HG03045 (cell line): ENCODE results near the gene ERC2.

Experiments
- ATAC-seq: cut with Tn5 transposase; IDR thresholded peaks from one replicate; pipeline ENCODE4 v1.9.1; 2021; ENCODE audit warnings: mild to moderate bottlenecking, moderate library complexity; ENCODE audit not compliant: unreplicated experiment

The ERC2 gene

GRCh38 chr3:55955891-55956477 lies 512.3 kb downstream of the ERC2 start:
- ATAC-seq: no peak

- ATAC-seq: no peak
Observed at GRCh38 chr3:55951388-55951787, 516.9 kb downstream of the ERC2 start.

DNA sequence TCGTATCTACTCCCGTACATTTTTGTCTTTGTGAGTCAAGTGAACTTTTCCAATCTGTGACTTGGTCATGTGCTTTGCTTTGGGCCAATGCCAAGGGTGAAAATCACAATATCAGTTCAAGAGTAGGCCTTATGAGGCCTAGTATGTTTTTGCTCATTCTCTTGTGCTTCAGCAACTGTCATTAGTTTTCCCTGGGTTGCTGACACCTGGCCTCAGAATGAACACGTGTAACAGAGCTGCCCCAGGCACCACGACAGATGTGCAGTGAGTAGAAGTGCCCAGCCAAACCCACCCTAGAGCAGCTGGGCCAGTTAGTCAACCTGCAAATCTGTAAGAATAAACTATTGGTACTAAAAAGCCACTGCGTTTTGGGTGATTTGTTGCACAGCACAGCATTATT lies 520.9 kb downstream of the ERC2 start:
- ATAC-seq: no peak

- no peak for ATAC-seq
Observed at GRCh38 chr3:55946574-55947160, 521.6 kb downstream of the ERC2 start.

DNA sequence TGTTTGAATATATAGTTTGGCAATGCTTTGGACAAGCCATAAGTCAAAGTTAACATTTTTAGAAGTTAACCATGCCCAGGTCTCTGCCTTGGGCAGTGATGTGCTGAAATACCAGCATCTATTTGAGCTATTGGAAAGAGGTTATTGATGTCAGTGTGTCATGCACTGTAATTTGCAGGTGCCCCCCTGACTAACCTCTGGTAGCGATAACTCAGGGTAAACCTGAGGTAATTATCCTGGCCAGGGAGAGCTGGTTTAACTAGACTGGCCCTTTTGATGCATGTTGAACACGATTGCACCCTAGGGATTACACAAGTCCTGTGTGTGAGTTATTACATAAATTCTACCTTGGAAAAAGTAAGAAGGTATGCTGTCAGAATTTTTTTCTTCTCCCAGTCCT lies 525.4 kb downstream of the ERC2 start:
- ATAC-seq: no peak

GRCh38 chr3:55939287-55939686 lies 529.0 kb downstream of the ERC2 start:
- no peak for ATAC-seq

GRCh38 chr3:55937301-55937700 lies 531.0 kb downstream of the ERC2 start:
- ATAC-seq: no peak

GRCh38 chr3:55936549-55937052 lies 531.7 kb downstream of the ERC2 start:
- ATAC-seq: no peak

DNA sequence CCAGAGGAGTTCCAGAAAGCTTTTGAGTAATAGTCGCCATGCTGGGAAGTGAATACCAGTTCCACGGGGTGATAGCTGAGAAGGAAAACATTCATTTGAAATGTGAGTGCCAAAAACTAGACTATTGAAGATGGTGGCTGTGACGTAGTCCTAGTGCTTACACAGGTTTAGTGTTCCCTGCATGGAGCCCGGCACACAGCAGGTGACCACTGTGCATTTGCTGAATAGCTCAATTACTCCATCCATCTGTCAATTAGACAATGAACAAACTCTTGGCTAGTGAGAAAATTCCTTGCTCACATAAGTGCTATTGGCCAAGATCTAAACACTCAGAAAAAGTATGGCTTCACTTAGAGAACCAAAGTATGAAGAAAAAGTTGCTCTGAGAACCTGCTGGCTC lies 533.0 kb downstream of the ERC2 start:
- no peak for ATAC-seq

DNA sequence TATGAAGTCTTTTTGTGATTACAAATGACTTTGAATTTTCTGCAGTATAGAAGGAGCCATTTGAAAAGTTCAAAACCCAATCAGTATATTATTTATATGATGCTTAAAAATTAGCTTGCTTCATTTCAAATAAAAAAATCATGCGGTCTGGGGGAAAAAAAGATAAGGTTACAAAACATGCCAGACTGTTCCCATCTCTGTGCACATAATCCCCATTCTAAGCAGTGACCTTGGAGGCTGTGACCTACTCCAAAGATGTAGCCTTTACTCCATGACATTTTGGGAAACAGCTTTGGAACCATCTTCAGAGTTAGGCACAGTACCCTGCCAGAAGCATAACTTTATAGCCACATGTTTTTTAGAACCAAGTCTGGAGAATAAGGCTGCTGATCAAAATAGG lies 533.5 kb downstream of the ERC2 start:
- ATAC-seq: no peak

DNA sequence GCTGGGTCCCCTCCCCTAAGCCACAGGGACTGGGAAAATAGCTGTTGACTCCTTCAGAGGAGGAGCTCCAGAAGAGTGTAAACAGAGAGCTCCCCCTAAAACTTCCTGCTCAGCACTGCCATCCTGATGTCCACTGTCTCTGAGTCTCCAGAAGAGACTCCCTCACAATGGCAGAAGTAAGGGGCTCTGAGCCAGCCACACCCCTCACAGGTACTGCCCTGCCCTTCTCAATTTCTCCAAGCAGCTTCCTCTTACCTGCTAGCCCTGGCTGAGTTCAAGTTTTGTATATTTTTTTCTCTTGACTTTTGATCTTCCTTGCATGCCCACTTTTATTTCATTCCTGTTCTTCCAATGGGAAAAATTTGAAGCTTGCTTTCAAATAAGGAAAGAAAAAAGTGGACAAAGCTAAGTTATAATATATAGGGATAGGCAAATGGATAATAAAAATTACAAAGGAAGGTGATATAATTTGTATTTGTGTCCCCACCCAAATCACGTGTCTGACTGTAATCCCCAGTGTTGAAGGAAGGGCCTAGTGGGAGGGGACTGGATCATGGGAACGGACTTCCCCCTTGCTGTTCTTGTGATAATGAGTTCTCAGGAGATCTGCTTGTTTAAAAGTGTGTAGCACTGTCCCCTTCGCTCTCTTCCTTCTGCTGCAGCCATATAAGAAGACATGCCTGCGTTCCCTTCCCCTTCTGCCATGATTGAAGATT lies 539.0 kb downstream of the ERC2 start:
- no peak for ATAC-seq

DNA sequence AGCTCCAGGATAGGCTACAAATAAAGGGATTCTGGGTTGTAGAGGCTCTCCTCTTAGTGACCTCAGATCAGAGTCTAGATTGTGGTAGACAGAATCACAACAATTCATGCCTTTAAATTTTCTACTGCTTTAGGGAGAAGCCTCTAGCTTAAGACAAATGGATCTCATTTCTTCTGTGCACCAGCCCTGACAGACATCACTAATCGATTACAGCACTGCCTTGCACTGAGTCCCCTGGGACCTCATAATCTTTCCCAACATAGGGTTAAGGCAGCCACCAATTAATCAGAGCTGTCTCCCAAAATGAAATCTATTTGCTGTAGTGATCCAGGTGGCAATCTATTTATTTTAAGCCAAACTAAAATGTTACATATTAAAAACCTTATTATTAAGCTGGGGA lies 544.6 kb downstream of the ERC2 start:
- no peak for ATAC-seq

- no peak for ATAC-seq
Observed at GRCh38 chr3:55923207-55923606, 545.1 kb downstream of the ERC2 start.

GRCh38 chr3:55912880-55913279 lies 555.4 kb downstream of the ERC2 start:
- no peak for ATAC-seq

DNA sequence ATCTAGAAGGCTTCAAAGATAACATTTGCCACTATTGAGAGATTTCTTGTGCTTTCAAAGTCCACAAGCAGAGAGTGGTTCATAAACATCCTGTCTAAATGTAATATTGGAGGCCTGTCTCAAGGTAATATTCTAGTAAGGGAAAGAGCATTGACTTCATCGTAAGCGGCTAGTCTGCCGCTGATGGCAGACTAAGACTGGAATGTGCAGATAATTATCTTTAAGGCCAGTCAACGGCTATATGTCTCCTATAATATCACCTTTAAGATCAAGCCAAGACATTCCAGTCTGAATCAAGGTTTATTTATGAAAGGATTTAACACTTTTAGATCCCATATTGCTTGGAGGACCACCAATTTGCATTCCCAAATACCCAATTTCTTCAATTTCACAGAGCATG lies 557.0 kb downstream of the ERC2 start:
- ATAC-seq: no peak

DNA sequence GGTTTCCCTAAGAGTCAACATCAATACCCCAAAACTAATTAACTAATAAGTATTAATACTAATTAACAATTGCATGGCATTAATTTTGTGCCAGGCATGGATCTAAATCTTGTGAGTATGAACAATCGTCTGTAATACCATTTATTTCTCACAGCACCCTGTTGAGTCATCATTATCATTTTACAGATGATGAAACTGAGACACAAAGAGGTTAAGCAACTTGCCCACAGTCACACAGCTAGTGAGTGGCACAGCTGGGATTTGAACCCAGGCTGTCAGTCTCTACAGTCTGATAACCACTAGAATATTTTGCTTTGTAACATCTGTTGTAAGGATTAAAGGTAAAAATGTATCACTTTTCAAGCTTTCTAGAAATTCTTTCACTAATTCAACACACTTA lies 557.7 kb downstream of the ERC2 start:
- ATAC-seq: no peak

GRCh38 chr3:55909373-55909772 lies 558.9 kb downstream of the ERC2 start:
- no peak for ATAC-seq

- no peak for ATAC-seq
Observed at GRCh38 chr3:55907616-55908015, 560.7 kb downstream of the ERC2 start.

DNA sequence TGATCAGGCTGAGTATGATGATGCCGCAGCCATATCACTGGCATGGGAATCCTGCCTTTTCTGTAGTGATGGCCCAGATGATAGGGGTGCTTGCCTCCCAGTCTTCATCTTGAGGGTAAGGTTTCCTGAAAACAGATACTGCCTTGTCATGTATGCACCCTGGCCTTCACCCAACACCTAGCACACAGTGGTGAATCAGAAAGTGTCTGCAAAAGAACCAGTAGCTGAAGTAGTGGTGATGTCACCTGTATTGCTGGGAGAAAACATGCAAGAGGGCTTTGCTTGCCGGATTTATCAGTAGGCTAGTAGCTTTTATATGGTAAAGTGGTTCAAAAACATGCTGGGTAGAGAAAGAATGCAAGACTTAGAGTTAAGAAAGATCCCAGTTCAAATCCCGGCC lies 561.4 kb downstream of the ERC2 start:
- no peak for ATAC-seq

DNA sequence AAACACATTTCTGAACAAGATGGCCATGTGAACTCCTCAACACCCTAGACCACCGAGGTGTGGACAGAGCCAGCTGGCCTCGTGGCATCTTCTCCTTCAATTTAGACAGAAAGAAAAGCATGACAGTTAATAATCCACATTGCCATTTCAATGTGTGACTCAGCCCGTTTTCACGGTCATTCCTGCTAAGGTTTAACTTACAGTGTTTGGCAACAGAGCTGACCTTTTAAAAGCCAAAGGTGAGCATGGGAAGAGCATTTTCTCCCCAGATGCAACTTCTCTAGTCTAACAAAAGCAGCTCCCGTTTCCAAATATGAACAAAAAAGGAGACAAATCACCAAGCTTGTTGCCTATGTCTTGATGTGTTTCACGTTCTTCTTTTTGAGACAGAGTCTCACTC lies 563.6 kb downstream of the ERC2 start:
- ATAC-seq: no peak

DNA sequence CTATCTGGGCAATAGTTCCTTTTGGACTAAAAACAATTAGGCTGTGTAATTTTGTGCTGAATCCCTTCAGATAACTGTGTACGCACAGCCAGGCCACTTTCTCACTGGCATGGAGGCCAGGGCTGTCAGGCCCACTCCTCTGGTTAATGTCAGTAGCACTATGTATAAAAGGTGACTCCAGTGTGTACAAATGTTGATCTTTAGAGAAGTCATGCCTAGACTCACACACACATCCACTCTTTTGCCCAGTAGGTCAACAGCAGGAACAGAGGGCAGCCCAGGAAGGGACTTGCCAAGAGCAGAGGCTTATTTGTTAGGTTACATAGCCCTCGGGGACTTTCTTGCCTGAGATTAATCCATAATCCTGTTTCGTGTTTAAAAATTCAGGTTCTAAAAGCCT lies 564.6 kb downstream of the ERC2 start:
- ATAC-seq: no peak

GRCh38 chr3:55902221-55902900 lies 565.9 kb downstream of the ERC2 start:
- no peak for ATAC-seq
